ENCODE results near the gene ATP11A.
A peak's percentile ranks its signal among the peaks of the same experiment; 100 is the strongest.

ATP11A gene

DNA sequence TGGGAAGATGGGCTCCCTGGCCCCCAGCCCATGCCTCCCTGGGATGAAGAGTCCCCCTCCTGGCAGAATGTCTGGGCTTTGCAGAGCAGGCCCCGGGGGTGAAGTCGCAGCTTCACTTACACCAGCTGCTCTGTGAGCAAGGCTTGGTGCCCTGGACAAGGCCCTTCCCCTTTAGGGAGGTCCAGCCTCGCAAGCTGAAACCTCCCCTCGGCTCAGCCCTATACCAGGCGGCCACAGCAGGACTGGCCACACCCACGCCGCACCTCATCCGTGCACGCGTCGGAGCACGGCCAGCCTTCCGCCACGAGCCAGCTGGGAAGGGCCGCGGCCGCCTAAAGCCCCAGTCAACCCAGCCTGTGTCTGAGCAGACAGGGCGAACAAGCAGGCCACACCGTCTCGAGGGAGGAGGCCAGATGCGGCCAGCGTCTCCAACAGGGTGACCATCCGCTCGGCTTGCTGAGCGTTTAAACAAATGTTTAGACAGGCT, 196.0 kb downstream of the ATP11A start:
- DNase-seq, result no peak

DNA sequence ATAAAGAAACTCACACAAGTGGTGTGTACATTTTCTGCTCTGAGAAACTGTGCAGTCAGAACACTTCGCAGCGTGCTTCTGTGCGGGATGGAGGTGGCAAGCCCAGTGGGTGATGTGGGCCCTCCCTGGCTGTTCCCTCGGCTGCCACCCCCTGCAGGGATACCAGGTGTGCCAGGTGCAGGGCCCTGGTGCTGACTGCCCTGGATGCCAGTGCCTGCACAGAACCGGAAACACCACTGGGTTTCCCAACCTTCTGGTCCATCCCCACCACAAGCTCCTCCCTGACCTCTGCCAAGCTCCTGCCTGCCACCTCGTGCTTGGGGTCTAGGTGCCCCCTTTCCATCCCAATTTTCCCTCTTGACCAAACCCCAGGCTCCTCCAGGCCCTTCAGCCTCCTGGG, 197.3 kb downstream of the ATP11A start:
- DNase-seq, result no peak

- no peak for DNase-seq
Measured at GRCh38 chr13:112887557-112887991, 197.7 kb downstream of the ATP11A start.

GRCh38 chr13:112888238-112889111, 198.6 kb downstream of the ATP11A start:
- no peak for DNase-seq

DNA sequence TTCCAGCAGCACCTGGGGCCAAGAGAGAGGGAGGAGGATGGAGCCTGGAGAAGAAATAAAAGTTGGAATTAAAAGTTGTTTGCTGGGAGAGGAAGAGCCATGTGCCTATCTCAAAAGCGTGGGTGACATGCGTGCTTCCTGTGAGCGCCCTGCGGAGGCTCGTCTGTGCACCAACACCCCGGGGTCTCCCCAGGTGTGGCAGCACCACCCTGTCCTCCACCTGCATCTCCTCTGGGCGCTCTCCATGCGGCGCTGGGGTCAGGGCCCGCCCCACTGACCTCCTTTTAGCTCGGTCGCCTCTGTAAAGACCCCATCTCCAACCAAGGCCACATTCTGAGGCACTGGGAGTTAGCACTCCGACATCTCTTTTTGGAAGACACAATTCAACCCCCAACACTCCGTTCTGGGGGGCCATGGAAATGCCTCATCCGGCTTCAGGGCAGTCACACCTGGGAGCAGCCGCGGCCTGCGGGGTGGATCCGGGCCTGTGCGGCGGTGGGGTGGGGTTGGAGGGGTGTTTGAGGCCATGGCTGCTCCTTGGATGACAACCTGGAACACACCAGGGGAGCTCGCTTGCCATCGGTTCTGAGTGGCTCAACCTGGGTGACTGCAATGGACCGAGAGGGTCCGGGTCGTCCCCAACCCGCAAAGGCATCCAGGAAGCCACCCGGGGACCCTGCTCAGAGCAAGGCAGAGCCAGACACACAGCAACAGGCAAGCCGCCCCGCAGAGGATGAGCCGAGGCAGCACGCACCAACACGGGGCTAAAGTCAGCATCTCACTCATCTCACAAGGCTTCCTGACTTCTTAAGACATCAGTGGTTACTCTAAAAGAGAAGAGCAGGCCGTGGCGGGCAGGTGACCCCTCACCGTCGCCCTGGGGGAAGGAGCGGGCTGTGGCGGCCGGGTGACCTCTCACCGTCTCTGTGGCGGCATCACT, 199.8 kb downstream of the ATP11A start:
- no peak for DNase-seq

GRCh38 chr13:112890316-112891145, 200.7 kb downstream of the ATP11A start:
- DNase-seq, result no peak

DNA sequence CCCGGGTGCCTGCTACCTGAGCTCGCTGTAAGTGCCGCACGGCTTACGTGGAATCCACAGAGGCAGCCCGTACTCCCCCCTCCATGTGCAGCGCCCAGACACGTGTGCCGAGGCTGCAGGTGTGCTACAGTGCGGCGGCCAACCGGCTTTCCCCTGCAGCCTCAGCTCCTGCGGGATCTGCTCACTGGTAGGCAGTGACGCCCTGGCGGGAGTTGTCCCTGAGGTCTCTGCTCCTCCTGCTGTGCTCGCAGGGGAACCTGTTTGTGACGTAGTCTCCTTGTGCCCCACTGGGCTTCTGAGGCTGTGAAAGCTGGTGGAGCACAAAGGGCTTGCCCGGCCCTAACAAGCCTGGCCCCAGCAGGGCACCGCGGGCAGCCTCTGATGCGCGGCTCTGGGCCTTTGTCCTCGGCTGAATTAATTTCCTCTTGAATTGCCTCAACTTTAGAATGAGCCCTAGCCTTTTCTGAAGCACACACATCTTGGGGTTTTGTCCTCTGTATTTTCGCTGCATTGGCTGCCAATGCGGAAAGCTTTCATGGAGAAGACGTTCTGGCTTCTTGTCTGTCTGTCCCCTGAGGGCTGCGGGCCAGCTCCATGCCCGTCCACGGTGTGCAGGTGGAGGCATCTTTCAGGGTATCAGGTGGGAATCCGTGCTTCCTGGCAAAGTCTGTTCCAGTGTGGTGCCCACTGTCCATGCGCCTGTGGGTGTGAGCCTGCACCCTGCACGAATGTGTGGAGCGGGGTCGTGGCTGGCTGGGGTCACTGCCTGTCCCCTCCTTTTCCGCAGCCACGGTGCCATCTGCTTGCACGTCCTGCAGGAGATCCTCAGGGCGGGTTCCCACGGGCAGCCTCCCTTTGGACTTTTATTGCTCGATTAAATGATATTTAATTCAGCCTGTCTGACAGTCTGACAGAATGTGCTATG, 201.9 kb downstream of the ATP11A start:
- no peak for DNase-seq

GRCh38 chr13:112892426-112893206, 202.8 kb downstream of the ATP11A start:
- DNase-seq, result no peak

DNA sequence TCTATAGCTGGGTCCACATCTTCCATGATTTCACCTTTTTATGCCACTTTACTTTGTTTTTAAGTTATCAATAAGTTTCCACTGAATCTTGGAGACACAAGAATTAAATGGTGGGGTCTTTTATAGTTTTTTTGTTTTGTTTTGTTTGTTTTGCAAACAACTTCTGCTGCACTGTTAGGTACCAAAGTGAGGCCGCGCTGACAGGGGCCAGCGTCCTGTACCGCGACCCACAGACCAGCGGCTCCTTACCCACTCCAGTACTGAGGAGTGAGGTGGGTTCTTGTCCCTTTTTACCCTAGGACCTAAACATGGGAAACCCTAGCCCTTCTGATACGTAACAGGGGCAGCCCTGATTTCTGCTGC, 203.3 kb downstream of the ATP11A start:
- no peak for DNase-seq

- peak; percentile 9 for DNase-seq
Measured at GRCh38 chr13:112893570-112894422, 204.0 kb downstream of the ATP11A start.

GRCh38 chr13:112894423-112894672, 204.5 kb downstream of the ATP11A start:
- DNase-seq, result no peak

DNA sequence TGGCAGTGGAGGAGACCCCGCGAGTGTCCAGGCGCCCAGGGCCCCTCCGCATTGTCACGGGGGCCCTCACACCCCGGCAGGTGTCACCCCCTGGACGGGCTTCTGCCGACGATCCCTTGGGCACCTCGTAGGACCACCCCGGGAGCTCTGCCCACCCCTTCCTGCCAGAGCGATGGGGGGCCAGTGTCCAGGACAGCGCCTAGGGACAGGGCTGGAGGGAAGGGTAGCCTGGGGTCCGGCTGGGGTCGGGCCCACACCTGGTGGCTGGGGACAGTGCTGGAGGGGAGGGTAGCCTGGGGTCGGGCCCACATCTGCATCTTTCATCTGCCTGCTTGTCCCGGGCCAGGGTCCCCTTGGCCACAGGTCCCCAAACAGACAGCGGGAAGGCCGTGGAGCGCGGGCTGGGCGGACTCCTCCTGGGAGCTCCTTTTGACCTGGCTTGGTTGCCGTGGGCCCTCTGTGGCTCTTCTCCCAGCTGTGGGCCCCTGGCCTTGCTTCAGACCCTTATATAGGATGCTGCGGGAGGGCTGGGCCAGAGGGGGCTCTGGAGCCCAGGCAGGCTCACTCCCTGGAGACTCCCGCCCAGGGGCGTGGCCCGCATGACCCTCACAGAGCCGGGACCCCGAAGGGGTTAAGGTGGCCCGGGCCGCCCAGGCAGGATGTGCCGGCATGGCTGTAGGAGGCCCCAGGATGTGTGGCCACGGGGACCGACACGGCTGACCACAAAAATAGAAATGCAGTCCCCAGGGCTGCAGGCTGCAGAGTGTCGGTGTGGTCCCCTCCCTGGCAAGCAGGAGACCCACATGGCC, 205.0 kb downstream of the ATP11A start:
- DNase-seq, result no peak

GRCh38 chr13:112895521-112896465, 206.0 kb downstream of the ATP11A start:
- DNase-seq, result no peak

DNA sequence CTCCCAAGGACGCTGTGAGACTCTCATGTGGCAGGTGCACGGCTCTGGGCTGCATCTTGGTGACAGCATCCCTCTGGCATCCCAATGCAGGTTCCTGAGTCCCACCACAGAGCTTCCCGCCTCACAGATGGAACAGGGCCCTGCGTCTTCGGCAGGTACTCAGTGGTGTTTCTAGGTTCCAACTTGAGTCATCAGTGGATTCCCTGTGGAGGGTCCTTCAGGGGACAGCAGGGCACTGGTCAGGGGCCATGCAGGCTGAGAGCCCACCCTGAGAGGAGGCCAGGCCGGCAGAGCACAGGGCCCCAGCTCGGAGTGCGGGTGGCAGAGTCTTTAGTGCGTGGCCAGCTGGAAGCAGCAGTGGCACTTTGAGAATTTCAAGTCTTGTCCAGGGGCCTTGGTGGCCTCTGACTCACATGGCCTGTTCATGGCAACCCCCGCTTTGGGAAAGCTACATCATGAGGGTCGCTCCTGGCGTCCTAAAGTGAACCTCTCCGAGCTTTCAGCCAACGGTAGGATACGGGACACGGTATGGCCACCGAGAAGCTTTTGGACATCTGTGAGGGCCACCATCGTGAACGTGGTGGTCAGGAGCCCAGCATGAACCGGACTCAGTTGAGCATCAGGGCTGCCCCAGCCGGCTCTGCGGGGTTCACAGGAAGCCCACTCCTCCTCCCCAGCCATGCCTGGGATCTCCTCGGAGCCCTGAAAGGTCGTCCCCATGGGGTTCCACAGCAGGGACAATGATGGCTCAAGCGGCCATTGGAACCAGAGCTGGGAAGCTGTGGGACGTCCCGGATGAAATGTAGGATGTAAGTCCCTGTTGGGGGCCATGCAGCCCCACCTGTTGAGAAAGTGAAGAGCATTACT, 207.1 kb downstream of the ATP11A start:
- DNase-seq, result no peak

- no peak for DNase-seq
Measured at GRCh38 chr13:112897603-112897955, 207.7 kb downstream of the ATP11A start.

- no peak for DNase-seq
Measured at GRCh38 chr13:112897956-112898620, 208.2 kb downstream of the ATP11A start.

Data from activated naive CD4-positive, alpha-beta T cell treated with Interleukin-2 at 50 U/mL for 16 hours (primary cell).